Islet precursor cell (in vitro differentiated cells): ENCODE measurements around the gene WDR54.
"Not testable (repeated sequence)": the region's sequence is repeated elsewhere in the genome, so short reads cannot be mapped to it uniquely, and the experiment has no call there.

Experiments
- DNase-seq: peaks from one replicate; pipeline ENCODE4 v3.0.0-alpha.2; 2018

Gene WDR54

GRCh38 chr2:74457129-74457548, 35.6 kb downstream of the WDR54 start:
- DNase-seq: no peak

- peak; percentile 92 for DNase-seq
Measured at GRCh38 chr2:74457549-74458131, 36.1 kb downstream of the WDR54 start.

- DNase-seq: peak; percentile 100
Measured at GRCh38 chr2:74458132-74458937, 36.8 kb downstream of the WDR54 start, which contains the start of gene WBP1. Gene WBP1 (plus strand): TSS chr2:74458438. CDS start chr2:74458603, 165 bp downstream.

GRCh38 chr2:74458938-74459363, 37.4 kb downstream of the WDR54 start:
- DNase-seq: no peak

- DNase-seq: not testable (repeated sequence)
Measured at GRCh38 chr2:74459503-74460118, 38.1 kb downstream of the WDR54 start.

- not testable (repeated sequence) for DNase-seq
Measured at GRCh38 chr2:74460187-74460586, 38.7 kb downstream of the WDR54 start.

GRCh38 chr2:74461187-74462053, 39.9 kb downstream of the WDR54 start:
- DNase-seq: peak; percentile 63

GRCh38 chr2:74462054-74462785, 40.7 kb downstream of the WDR54 start:
- no peak for DNase-seq

- no peak for DNase-seq
Measured at GRCh38 chr2:74462786-74463105, 41.2 kb downstream of the WDR54 start.

GRCh38 chr2:74464406-74464805, 42.9 kb downstream of the WDR54 start:
- no peak for DNase-seq

GRCh38 chr2:74470742-74471141, 49.2 kb downstream of the WDR54 start:
- DNase-seq: not testable (repeated sequence)

- DNase-seq: no peak
Measured at GRCh38 chr2:74471332-74472065, 50.0 kb downstream of the WDR54 start.

GRCh38 chr2:74472086-74472944, 50.8 kb downstream of the WDR54 start, which contains the start of gene MRPL53:
Gene MRPL53 (minus strand): TSS chr2:74472680. CDS start chr2:74472660, 20 bp downstream.
- peak; percentile 96 for DNase-seq

- no peak for DNase-seq
Measured at GRCh38 chr2:74472945-74473258, 51.4 kb downstream of the WDR54 start.

- DNase-seq: no peak
Measured at GRCh38 chr2:74474481-74474880, 53.0 kb downstream of the WDR54 start.

- peak; percentile 53 for DNase-seq
Measured at GRCh38 chr2:74474899-74475298, 53.4 kb downstream of the WDR54 start.
